ENCODE measurements around the gene SLC25A11. TPM values are rescaled to one million over a fixed set of nuclear protein-coding genes. Genes with fewer than 3 reads are reported as not detected.

The SLC25A11 gene
- total RNA-seq, 4 donors from 2014 or later = 28.7 to 58.9 (median 46.8) TPM

DNA sequence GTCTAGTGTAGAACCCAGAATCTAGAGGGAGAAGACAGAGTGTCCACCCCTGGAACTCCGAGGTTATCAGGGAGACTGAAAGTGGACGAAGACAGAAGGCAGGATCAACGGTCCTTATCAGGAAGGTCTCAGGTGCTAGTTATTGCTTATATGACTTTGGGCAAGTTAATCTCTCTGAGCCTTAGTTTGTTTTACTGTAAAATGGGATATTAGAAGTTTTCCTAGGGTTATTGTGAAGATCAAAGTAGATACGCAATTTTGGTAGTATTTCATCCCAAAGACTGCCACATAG is 1.4 kb upstream of the SLC25A11 start:
- no peaks in the 10 kb centered on the region for H3K27me3 ChIP-seq
- no peak for ATAC-seq
- peak overlapping the region; percentile 88 to 89 for H3K4me3 ChIP-seq
- no peaks in the 10 kb centered on the region for H3K9me3 ChIP-seq
- peaks cover 0 to 71% of the 10 kb centered on the region in 2 donors for H3K36me3 ChIP-seq
- WGBS, 2 donors (ENCODE audit: low coverage in 1 of 2) = 30 to 53% methylated on average over 4 of the region's 4 CpGs
- peak overlapping the region in 3 of 4 donors; percentile 90 to 96 (median 93) for H3K27ac ChIP-seq
- H3K4me1 ChIP-seq = peaks cover 0 to 82% (median 43%) of the 10 kb centered on the region in 3 donors
- TF ChIP-seq EP300 (IDR thresholded peaks at IDR 0.05) = no peak
- no peak for TF ChIP-seq POLR2A (IDR thresholded peaks at IDR 0.05)
- TF ChIP-seq, protein P1, sequence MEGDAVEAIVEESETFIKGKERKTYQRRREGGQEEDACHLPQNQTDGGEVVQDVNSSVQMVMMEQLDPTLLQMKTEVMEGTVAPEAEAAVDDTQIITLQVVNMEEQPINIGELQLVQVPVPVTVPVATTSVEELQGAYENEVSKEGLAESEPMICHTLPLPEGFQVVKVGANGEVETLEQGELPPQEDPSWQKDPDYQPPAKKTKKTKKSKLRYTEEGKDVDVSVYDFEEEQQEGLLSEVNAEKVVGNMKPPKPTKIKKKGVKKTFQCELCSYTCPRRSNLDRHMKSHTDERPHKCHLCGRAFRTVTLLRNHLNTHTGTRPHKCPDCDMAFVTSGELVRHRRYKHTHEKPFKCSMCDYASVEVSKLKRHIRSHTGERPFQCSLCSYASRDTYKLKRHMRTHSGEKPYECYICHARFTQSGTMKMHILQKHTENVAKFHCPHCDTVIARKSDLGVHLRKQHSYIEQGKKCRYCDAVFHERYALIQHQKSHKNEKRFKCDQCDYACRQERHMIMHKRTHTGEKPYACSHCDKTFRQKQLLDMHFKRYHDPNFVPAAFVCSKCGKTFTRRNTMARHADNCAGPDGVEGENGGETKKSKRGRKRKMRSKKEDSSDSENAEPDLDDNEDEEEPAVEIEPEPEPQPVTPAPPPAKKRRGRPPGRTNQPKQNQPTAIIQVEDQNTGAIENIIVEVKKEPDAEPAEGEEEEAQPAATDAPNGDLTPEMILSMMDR (IDR thresholded peaks at IDR 0.05) = no peak
- no peak for TF ChIP-seq POLR2AphosphoS5 (IDR thresholded peaks at IDR 0.05)

DNA sequence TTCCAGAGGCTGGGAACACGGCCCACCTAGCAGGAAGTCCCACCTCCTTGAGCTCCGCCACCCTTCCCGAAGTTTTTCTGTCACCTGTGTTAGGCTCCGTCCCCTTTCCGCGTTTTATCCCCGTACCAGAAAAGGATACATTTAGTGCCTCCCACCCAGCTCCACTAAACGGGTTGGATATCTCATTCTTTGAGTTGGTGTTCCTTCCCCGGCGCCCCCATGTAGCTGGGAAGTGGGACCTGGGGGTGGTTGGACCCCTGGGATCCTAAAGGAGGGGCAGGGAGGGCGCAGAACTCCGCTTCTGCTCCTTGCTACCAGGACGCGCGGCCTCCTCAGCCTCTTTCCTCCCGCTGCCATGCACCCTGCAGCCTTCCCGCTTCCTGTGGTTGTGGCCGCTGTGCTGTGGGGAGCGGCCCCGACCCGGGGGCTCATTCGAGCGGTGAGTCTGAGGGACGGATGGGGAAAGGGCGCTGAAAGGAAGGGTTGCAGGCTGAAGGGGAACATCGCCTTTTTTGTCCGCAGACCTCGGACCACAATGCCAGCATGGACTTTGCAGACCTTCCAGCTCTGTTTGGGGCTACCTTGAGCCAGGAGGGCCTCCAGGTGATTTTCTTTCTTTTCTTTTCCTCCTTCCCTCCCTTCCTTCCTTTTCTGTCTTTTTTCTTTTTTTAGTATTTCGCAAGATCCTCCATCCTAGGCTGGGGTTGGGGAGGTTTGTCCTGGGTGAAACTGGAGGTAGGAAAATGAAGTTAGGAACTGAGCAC is 891 bp upstream of the SLC25A11 start:
- H3K4me1 ChIP-seq = peaks cover 0 to 77% (median 39%) of the 10 kb centered on the region in 3 donors
- peak; percentile 82 for ATAC-seq

DNA sequence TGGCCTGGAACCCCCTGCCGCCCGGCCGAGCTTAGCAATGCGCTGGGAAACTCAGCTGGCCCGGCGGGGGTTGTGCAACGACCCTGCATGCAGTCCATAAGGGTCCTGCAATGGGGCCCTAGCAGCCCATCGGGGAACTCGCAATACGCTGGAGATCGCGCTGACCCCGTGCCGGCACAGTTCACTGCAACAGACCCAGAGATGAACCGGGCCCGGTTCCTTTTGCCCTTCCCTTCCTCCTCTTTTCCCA is 375 bp downstream of the SLC25A11 start:
- peak overlapping the region; percentile 27 to 96 (median 92) for H3K27ac ChIP-seq
- TF ChIP-seq EP300 (IDR thresholded peaks at IDR 0.05) (no peak), POLR2A (IDR thresholded peaks at IDR 0.05) (no peak), POLR2AphosphoS5 (IDR thresholded peaks at IDR 0.05) (no peak)
- TF ChIP-seq, protein P1 (IDR thresholded peaks at IDR 0.05) = no peak
- no peak for ATAC-seq
- peaks cover 0 to 62% of the 10 kb centered on the region in 2 donors for H3K36me3 ChIP-seq
- peak overlapping the region; percentile 88 to 89 for H3K4me3 ChIP-seq
- no peaks in the 10 kb centered on the region for H3K9me3 ChIP-seq
- H3K4me1 ChIP-seq = peaks cover 0 to 65% (median 26%) of the 10 kb centered on the region in 3 donors
- WGBS, 2 donors (ENCODE audit: low coverage in 1 of 2) = no CpG with 5 or more reads among the region's 16 CpGs
- no peaks in the 10 kb centered on the region for H3K27me3 ChIP-seq

More for the DNA sequence above, 891 bp upstream of the SLC25A11 start:
- Histone ChIP-seq H3K27ac (peak overlapping the region; percentile 79 to 96 (median 92)), H3K4me3 (peak overlapping the region; percentile 88 to 89), H3K36me3 (peaks cover 0 to 71% of the 10 kb centered on the region in 2 donors), H3K27me3 (no peaks in the 10 kb centered on the region), H3K9me3 (no peaks in the 10 kb centered on the region)
- TF ChIP-seq, protein P1 (IDR thresholded peaks at IDR 0.05) = no peak
- TF ChIP-seq EP300 (IDR thresholded peaks at IDR 0.05) = no peak
- no peak for TF ChIP-seq POLR2AphosphoS5 (IDR thresholded peaks at IDR 0.05)
- no peak for TF ChIP-seq POLR2A (IDR thresholded peaks at IDR 0.05)
- 2 to 11% methylated on average over 6 to 22 of the region's 29 CpGs for WGBS, 2 donors (ENCODE audit: low coverage in 1 of 2)

DNA sequence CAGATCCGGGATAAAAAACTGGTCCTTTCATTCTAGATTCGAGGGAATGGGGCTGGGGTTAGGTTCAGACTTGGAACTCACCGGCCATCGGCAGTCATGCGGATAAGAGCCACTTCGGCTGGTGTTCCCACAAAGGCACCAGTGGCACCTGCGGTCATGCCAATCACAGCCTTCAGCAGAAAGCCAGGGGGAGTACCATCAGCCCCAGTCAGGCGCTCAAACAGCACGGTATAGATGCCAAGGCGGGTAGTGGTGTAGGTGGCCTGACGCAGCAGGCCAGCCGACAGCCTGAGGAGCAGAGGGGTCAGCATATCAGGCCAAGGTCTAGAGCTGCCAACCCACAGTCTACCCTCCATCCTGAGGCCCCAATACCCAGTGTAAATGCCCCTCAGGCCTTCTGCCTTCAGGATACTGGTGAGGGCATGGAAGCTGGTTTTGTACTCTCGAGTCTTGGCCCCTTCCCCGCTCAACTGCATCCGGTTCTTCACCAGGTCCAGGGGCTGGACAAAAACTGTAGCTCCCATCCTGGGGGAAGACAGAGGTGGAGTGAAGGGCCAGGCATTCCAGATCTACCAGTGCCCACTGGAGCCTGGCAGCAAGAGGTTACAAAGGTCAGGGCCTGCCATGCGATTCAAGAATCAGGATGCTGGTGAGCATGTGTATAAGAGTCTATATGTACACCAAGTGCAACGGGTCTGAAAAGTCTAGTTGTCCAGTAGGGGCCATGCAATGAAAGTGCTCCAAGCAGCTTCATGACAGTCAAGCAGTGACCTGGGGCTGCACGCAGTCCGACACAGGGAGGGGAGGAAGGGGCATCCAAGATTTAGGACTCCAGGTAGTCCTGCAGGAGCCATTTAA is 929 bp downstream of the SLC25A11 start:
- 75 to 100% methylated on average over 1 to 4 of the region's 19 CpGs for WGBS, 2 donors (ENCODE audit: low coverage in 1 of 2)
- Histone ChIP-seq H3K4me1 (peaks cover 0 to 65% (median 25%) of the 10 kb centered on the region in 3 donors), H3K27me3 (no peaks in the 10 kb centered on the region), H3K4me3 (peak overlapping the region; percentile 88 to 89), H3K9me3 (no peaks in the 10 kb centered on the region), H3K27ac (peak overlapping the region; percentile 27 to 96 (median 92)), H3K36me3 (peaks cover 0 to 57% of the 10 kb centered on the region in 2 donors)
- TF ChIP-seq POLR2A (IDR thresholded peaks at IDR 0.05) (no peak), POLR2AphosphoS5 (IDR thresholded peaks at IDR 0.05) (no peak), EP300 (IDR thresholded peaks at IDR 0.05) (no peak)
- TF ChIP-seq, protein P1 (IDR thresholded peaks at IDR 0.05) = no peak
- no peak for ATAC-seq

Measured in gastroesophageal sphincter (tissue), 4 donors.